ENCODE measurements around the gene RHBDD2.
A peak's percentile ranks its signal among the peaks of the same experiment; 100 is the strongest.
"Not testable (repeated sequence)": the region's sequence is repeated elsewhere in the genome, so short reads cannot be mapped to it uniquely, and the experiment has no call there.

Gene RHBDD2

GRCh38 chr7:75878769-75879611 is at the start of gene RHBDD2:
TSS of gene RHBDD2 (plus strand) at chr7:75879034. CDS start at chr7:75879083, 49 bp downstream.
- peak; percentile 99 for DNase-seq

- DNase-seq, result not testable (repeated sequence)
These were observed 49.2 kb upstream of the RHBDD2 start for GRCh38 chr7:75829656-75830055.

GRCh38 chr7:75830978-75831377 is 47.9 kb upstream of the RHBDD2 start:
- no peak for DNase-seq

- not testable (repeated sequence) for DNase-seq
These were observed 45.2 kb upstream of the RHBDD2 start for GRCh38 chr7:75833662-75834061.

- DNase-seq, result no peak
These were observed 43.0 kb upstream of the RHBDD2 start for GRCh38 chr7:75835688-75836285.

GRCh38 chr7:75836798-75837197 is 42.0 kb upstream of the RHBDD2 start:
- no peak for DNase-seq

- not testable (repeated sequence) for DNase-seq
These were observed 40.4 kb upstream of the RHBDD2 start for GRCh38 chr7:75838281-75838930.

- DNase-seq, result no peak
These were observed 38.8 kb upstream of the RHBDD2 start for GRCh38 chr7:75840029-75840428.

- peak; percentile 62 for DNase-seq
These were observed 35.9 kb upstream of the RHBDD2 start for GRCh38 chr7:75842836-75843446.

- DNase-seq, result no peak
These were observed 35.2 kb upstream of the RHBDD2 start for GRCh38 chr7:75843613-75844116.

GRCh38 chr7:75844158-75844557 is 34.7 kb upstream of the RHBDD2 start:
- DNase-seq, result no peak

- DNase-seq, result not testable (repeated sequence)
These were observed 33.7 kb upstream of the RHBDD2 start for GRCh38 chr7:75845132-75845531.

GRCh38 chr7:75847707-75848106 is 31.1 kb upstream of the RHBDD2 start:
- DNase-seq, result no peak

- DNase-seq, result no peak
These were observed 29.3 kb upstream of the RHBDD2 start for GRCh38 chr7:75849573-75849972.

- DNase-seq, result no peak
These were observed 28.6 kb upstream of the RHBDD2 start for GRCh38 chr7:75850235-75850634.

- DNase-seq, result no peak
These were observed 24.6 kb upstream of the RHBDD2 start for GRCh38 chr7:75854233-75854632.

GRCh38 chr7:75854813-75855345 is 24.0 kb upstream of the RHBDD2 start:
- not testable (repeated sequence) for DNase-seq

- no peak for DNase-seq
These were observed 22.3 kb upstream of the RHBDD2 start for GRCh38 chr7:75856536-75856935.

GRCh38 chr7:75858410-75858809 is 20.4 kb upstream of the RHBDD2 start:
- no peak for DNase-seq

GRCh38 chr7:75861636-75862035 is 17.2 kb upstream of the RHBDD2 start:
- DNase-seq, result no peak

- DNase-seq, result not testable (repeated sequence)
These were observed 14.6 kb upstream of the RHBDD2 start for GRCh38 chr7:75864251-75864650.

GRCh38 chr7:75866114-75866488 is 12.7 kb upstream of the RHBDD2 start:
- DNase-seq, result peak; percentile 68

Data from DMS53 (cell line).